ENCODE measurements around the gene DMPK. TPM values are rescaled to one million over a fixed set of nuclear protein-coding genes. Genes with fewer than 3 reads are reported as not detected.

DMPK gene
- total RNA-seq, 1 experiment from 2014 or later, result 40.5 TPM

- POLR2A ChIA-PET, result interaction anchor here (0.8 to 1.7 kb wide), 7 partner anchors 11 to 133 kb away, joined by 3 to 6 read pairs (median 3); partner anchors contain the start of genes FBXO46, QPCTL and SNRPD2
- no peak for DNase-seq (ENCODE audit: unreplicated experiment)
- intact Hi-C loops (cut with micrococcal nuclease), result no loop called here
- TF ChIP-seq CTCF (IDR thresholded peaks at IDR 0.05; ENCODE audit: unreplicated experiment), result no peak
- CTCF ChIA-PET, result interaction anchor here (0.5 to 2.5 kb wide), 7 partner anchors 8 to 539 kb away, joined by 3 to 11 read pairs (median 5); partner anchors contain the start of genes RSPH6A and SIX5
- H3K9me3 Mint-ChIP-seq (ENCODE audit: unreplicated experiment), result no peaks in the 10 kb centered on the region
- H3K27ac Mint-ChIP-seq (ENCODE audit: low read depth, unreplicated experiment), result peak overlapping the region; percentile 17
- H3K4me1 Mint-ChIP-seq (ENCODE audit: insufficient read depth, unreplicated experiment), result peaks cover 15% of the 10 kb centered on the region
- H3K27me3 Mint-ChIP-seq (ENCODE audit: insufficient read depth, unreplicated experiment), result no peaks in the 10 kb centered on the region
- H3K4me3 Mint-ChIP-seq (ENCODE audit: unreplicated experiment), result no peak overlapping the region
- H3K36me3 Mint-ChIP-seq (ENCODE audit: insufficient read depth, unreplicated experiment), result peaks cover 66% of the 10 kb centered on the region
- BruUV-seq (replicated peaks), result no TSS peak
Measured at GRCh38 chr19:45824531-45825262, 42.4 kb upstream of the DMPK start.

GRCh38 chr19:45824041-45824471 lies 41.8 kb upstream of the DMPK start:
- Mint-ChIP-seq H3K27me3 (ENCODE audit: insufficient read depth, unreplicated experiment) (no peaks in the 10 kb centered on the region), H3K36me3 (ENCODE audit: insufficient read depth, unreplicated experiment) (peaks cover 68% of the 10 kb centered on the region), H3K4me3 (ENCODE audit: unreplicated experiment) (no peak overlapping the region), H3K4me1 (ENCODE audit: insufficient read depth, unreplicated experiment) (peaks cover 15% of the 10 kb centered on the region), H3K27ac (ENCODE audit: low read depth, unreplicated experiment) (peak overlapping the region; percentile 17), H3K9me3 (ENCODE audit: unreplicated experiment) (no peaks in the 10 kb centered on the region)
- POLR2A ChIA-PET, result interaction anchor here (0.8 to 1.7 kb wide), 7 partner anchors 12 to 132 kb away, joined by 3 to 6 read pairs (median 3); partner anchors contain the start of genes IRF2BP1, QPCTL and SNRPD2
- DNase-seq (ENCODE audit: unreplicated experiment), result peak; percentile 60
- BruUV-seq (replicated peaks), result no TSS peak
- intact Hi-C loops (cut with micrococcal nuclease), result no loop called here
- no peak for TF ChIP-seq CTCF (IDR thresholded peaks at IDR 0.05; ENCODE audit: unreplicated experiment)
- CTCF ChIA-PET, result interaction anchor here (0.6 to 2.5 kb wide), 5 partner anchors 7 to 540 kb away, joined by 3 to 11 read pairs (median 5); partner anchors contain the start of genes RSPH6A and SIX5

GRCh38 chr19:45823182-45823581 lies 40.9 kb upstream of the DMPK start:
- Mint-ChIP-seq H3K4me1 (ENCODE audit: insufficient read depth, unreplicated experiment) (peaks cover 15% of the 10 kb centered on the region), H3K27ac (ENCODE audit: low read depth, unreplicated experiment) (no peak overlapping the region), H3K27me3 (ENCODE audit: insufficient read depth, unreplicated experiment) (no peaks in the 10 kb centered on the region), H3K9me3 (ENCODE audit: unreplicated experiment) (no peaks in the 10 kb centered on the region), H3K4me3 (ENCODE audit: unreplicated experiment) (no peak overlapping the region), H3K36me3 (ENCODE audit: insufficient read depth, unreplicated experiment) (peaks cover 60% of the 10 kb centered on the region)
- intact Hi-C loops (cut with micrococcal nuclease), result no loop called here
- CTCF ChIA-PET, result interaction anchor here (0.6 to 2.5 kb wide), 4 partner anchors 12 to 54 kb away, joined by 3 to 11 read pairs (median 3); partner anchors contain the start of gene SIX5
- DNase-seq (ENCODE audit: unreplicated experiment), result no peak
- POLR2A ChIA-PET, result interaction anchor here (1.1 to 1.7 kb wide), 5 partner anchors 11 to 131 kb away, joined by 3 to 6 read pairs (median 3); partner anchors contain the start of genes QPCTL and SNRPD2
- TF ChIP-seq CTCF (IDR thresholded peaks at IDR 0.05; ENCODE audit: unreplicated experiment), result no peak
- no TSS peak for BruUV-seq (replicated peaks)

- Mint-ChIP-seq H3K27me3 (ENCODE audit: insufficient read depth, unreplicated experiment) (no peaks in the 10 kb centered on the region), H3K36me3 (ENCODE audit: insufficient read depth, unreplicated experiment) (peaks cover 55% of the 10 kb centered on the region), H3K4me1 (ENCODE audit: insufficient read depth, unreplicated experiment) (peaks cover 15% of the 10 kb centered on the region), H3K4me3 (ENCODE audit: unreplicated experiment) (no peak overlapping the region), H3K27ac (ENCODE audit: low read depth, unreplicated experiment) (no peak overlapping the region), H3K9me3 (ENCODE audit: unreplicated experiment) (no peaks in the 10 kb centered on the region)
- POLR2A ChIA-PET, result interaction anchor here (1.1 to 1.7 kb wide), 2 partner anchors 10 to 12 kb away, joined by 3 to 6 read pairs; no protein-coding TSS in a partner anchor
- no TSS peak for BruUV-seq (replicated peaks)
- intact Hi-C loops (cut with micrococcal nuclease), result no loop called here
- no peak for DNase-seq (ENCODE audit: unreplicated experiment)
- CTCF ChIA-PET, result interaction anchor here (0.6 to 0.9 kb wide), 3 partner anchors 12 to 54 kb away, joined by 3 read pairs; partner anchors contain the start of gene SIX5
- no peak for TF ChIP-seq CTCF (IDR thresholded peaks at IDR 0.05; ENCODE audit: unreplicated experiment)
Measured at GRCh38 chr19:45822716-45823115, 40.4 kb upstream of the DMPK start.
